Measurements from ENCODE around the gene WDR20.

WDR20 gene

DNA sequence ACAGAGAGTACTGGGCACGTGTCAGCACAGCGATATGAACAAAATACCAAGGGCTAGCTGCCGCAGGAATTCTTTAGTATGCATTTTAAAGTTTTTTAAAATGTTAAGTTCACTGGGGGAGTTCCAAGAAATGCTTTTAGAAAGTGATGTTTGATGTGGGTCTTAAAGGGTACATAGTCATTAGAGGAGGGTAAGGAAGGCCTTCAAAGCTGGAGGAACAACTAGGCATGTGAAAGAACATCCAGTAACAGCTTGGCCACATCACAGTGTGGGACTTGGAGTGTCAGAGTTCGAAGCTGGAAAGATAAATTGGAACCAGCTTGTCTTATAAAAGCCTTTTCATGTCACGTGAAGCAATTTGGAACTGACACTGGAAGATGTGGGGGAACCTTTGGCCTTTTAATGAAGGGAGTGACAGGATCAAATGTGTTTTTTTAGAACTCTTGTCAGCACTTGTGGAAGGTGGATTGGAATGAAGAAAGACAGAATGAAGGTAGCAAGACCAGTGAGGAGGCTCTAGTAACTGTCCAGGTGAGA is 57.7 kb downstream of the WDR20 start:
- DNase-seq (ENCODE audit: low spot score), result no peak

- no peak for DNase-seq (ENCODE audit: low spot score)
Measured at GRCh38 chr14:102200690-102201352, 61.1 kb downstream of the WDR20 start.

DNA sequence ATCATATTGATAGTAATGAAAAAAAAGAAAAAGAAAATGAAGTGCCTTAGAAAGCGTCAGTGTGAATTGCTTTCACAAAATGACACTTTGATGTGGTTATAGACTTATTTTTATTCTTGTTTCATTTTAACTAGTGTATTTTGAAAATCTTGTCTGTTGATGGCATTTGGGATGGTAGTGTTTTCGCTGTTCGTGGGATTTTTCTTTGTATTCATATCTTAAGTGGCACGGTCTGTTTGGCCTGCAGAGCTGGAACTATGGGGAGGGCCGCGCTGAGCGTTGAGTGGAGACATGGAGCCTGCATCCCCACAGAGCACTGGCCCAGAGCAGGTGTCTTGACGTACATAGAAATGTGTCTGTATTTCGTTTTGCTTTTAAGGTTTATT is 61.6 kb downstream of the WDR20 start:
- DNase-seq (ENCODE audit: low spot score), result no peak

- DNase-seq (ENCODE audit: low spot score), result no peak
Measured at GRCh38 chr14:102201776-102202175, 62.1 kb downstream of the WDR20 start.

- no peak for DNase-seq (ENCODE audit: low spot score)
Measured at GRCh38 chr14:102202944-102203343, 63.2 kb downstream of the WDR20 start.

DNA sequence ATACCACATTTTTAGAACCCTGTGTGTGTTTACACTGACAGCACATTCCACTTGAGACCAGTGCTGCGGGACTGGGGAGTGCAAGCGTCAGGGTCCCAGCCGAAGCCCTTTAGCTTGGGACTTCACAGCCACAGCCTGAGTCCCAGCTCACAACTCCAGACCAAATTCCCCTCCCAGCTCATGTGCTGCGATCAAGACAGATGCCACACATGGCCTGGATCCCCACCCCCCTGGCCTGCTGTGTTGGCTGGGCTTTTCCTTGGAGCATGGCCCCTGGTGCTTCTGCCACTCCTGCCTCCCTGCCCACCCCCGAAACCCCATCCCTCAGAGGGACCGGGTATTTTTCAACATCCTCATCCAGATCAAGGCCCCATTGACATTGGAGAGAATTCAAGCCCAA is 63.7 kb downstream of the WDR20 start:
- no peak for DNase-seq (ENCODE audit: low spot score)

- no peak for DNase-seq (ENCODE audit: low spot score)
Measured at GRCh38 chr14:102205560-102205959, 65.9 kb downstream of the WDR20 start.

DNA sequence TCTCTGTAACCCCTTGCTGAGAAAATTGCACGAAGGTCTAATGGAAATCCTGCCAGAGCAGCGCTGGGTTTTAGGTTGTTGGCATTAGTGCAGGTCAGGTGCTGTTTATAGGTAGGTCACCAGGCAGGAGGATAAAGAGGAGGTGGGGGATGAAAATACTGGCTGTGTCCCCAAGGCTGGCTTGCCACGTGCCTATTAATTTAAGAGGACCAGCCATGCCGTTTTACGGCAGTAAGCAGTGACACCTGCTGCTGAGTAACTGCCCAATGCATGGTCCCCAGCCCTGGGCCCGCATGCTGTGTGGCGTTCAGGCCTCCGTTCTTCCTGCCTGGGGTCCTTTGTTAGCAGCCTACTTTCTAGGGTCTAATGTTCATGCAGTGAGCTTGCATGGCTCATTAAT is 67.2 kb downstream of the WDR20 start:
- no peak for DNase-seq (ENCODE audit: low spot score)

DNA sequence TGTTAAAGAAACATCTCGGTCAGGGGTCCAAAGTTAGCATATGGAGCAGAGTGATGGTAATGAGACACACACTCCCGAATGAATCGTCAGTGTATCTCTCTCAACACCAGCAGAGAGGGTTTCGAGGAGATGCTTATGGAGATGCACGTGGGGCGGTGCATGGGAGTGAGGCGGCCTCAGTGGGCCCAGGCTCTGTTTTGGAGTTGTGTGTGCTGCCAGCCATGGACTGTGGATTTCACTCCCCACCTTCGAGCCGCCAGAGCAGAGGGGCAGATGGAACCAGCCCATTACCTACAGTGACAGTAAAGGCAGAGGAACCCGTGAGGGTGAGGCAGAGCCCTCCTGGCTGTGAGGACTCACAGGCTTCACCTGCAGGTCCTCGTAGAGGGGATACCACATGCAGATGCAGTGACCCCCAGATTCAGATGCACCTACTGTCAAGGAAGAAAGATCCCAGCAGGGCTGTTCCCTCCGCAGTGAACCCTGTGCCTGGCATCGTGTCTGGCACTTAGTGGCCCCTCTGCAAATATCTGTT is 68.2 kb downstream of the WDR20 start:
- no peak for DNase-seq (ENCODE audit: low spot score)

GRCh38 chr14:102208741-102209140 is 69.0 kb downstream of the WDR20 start:
- no peak for DNase-seq (ENCODE audit: low spot score)

- no peak for DNase-seq (ENCODE audit: low spot score)
Measured at GRCh38 chr14:102209224-102209966, 69.7 kb downstream of the WDR20 start.

- no peak for DNase-seq (ENCODE audit: low spot score)
Measured at GRCh38 chr14:102210421-102211042, 70.8 kb downstream of the WDR20 start.

GRCh38 chr14:102211240-102211639 is 71.5 kb downstream of the WDR20 start:
- no peak for DNase-seq (ENCODE audit: low spot score)

- DNase-seq (ENCODE audit: low spot score), result no peak
Measured at GRCh38 chr14:102212356-102212755, 72.7 kb downstream of the WDR20 start.

GRCh38 chr14:102212845-102213244 is 73.1 kb downstream of the WDR20 start:
- no peak for DNase-seq (ENCODE audit: low spot score)

DNA sequence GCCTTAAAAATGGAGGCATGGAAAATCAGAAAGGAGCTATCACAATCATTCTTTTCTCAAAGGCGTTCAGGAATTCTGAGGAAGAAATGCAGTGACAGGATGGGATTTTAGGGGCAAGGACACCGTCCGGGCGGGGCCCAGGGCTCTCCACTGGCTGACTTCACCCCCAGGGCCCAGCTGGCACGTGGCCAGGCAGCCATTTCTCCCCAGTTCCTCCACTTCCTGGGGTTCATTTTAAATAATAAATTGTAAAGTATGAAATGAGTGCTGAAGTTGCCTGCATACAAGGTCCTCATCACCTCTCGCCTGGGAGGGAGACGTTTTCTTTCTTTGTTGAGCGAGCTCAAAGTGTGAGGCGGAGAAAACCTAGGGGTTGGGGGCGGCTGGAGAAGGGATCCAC is 73.8 kb downstream of the WDR20 start:
- no peak for DNase-seq (ENCODE audit: low spot score)

DNA sequence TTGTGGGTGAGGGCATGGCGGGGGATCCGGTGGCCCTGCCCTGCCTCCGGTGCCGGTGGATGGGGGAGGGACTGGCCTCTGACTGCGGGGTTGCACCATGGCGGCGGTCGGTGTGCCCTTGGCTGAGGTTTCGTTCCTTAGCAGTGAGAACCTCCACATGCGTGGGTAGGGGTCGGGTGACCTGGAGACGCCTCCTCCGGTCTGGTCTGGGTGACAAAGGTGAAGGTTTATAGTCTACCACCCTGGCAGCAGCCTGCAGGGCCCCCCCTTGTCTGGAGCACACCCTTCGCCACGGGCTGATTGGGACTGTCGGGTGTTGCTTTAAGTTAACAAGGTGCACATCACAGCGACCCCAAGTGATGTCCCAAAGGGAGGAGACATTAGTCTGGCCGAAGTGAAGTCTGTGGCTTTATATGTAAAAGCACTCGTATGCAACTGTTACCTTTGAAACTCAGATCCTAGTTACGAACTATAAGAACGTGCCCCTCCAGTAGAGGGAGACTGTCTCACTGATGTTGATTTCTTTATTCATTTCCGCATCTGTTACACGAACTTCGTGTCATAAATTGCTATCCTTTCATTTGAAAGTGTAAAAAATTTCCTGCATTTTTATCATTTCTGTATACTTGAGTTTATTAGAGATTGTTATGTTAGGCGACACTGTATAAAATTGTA is 74.4 kb downstream of the WDR20 start:
- DNase-seq (ENCODE audit: low spot score), result no peak

- no peak for DNase-seq (ENCODE audit: low spot score)
Measured at GRCh38 chr14:102215071-102215470, 75.4 kb downstream of the WDR20 start.

- DNase-seq (ENCODE audit: low spot score), result no peak
Measured at GRCh38 chr14:102215576-102216250, 76.0 kb downstream of the WDR20 start.

- DNase-seq (ENCODE audit: low spot score), result no peak
Measured at GRCh38 chr14:102217399-102217798, 77.7 kb downstream of the WDR20 start.

GRCh38 chr14:102217987-102218421 is 78.3 kb downstream of the WDR20 start:
- no peak for DNase-seq (ENCODE audit: low spot score)

GRCh38 chr14:102218688-102219087 is 79.0 kb downstream of the WDR20 start:
- DNase-seq (ENCODE audit: low spot score), result no peak

Measured in hematopoietic multipotent progenitor cell treated with erythropoietin and hydrocortisone succinate and interleukin-3 and kit ligand, for 17 days (in vitro differentiated cells).